GM23248 (cell line): ENCODE measurements around the gene BMPR1B. TPM values are rescaled to one million over a fixed set of nuclear protein-coding genes. Genes with fewer than 3 reads are reported as not detected.

Source experiments
- DNase-seq: peaks from one replicate; pipeline ENCODE4 v3.0.0-alpha.2; 2015
- H2AFZ ChIP-seq: fragments of 200-600 bp; sonication (generic); 2 replicates; pipeline ENCODE4 v1.6.1; 2016; ENCODE audit warnings: antibody characterized with exemption
- H3F3A ChIP-seq: fragments of 200-600 bp; sonication (generic); 2 replicates; pipeline ENCODE4 v1.6.1; 2016; ENCODE audit warnings: mild to moderate bottlenecking, antibody characterized with exemption, mixed run types; ENCODE audit not compliant: insufficient read depth
- H3K27ac ChIP-seq: fragments of 200-600 bp; sonication (generic); 2 replicates; pipeline ENCODE4 v1.5.1; 2016; ENCODE audit warnings: mild to moderate bottlenecking
- H3K27me3 ChIP-seq: fragments of 200-600 bp; sonication (generic); replicated peaks from 2 replicates; pipeline ENCODE4 v1.6.1; 2016; ENCODE audit warnings: mild to moderate bottlenecking; ENCODE audit not compliant: insufficient read depth
- H3K36me3 ChIP-seq: fragments of 200-600 bp; sonication (generic); 2 replicates; pipeline ENCODE4 v1.6.1; 2016; ENCODE audit warnings: low read depth, mild to moderate bottlenecking
- H3K4me1 ChIP-seq: fragments of 200-600 bp; sonication (generic); 2 replicates; pipeline ENCODE4 v1.6.1; 2016; ENCODE audit warnings: mild to moderate bottlenecking; ENCODE audit not compliant: insufficient read depth
- H3K4me2 ChIP-seq: fragments of 200-600 bp; sonication (generic); one replicate; pipeline ENCODE4 v1.6.1; 2016; ENCODE audit warnings: mild to moderate bottlenecking; ENCODE audit not compliant: unreplicated experiment
- H3K4me3 ChIP-seq: fragments of 200-600 bp; sonication (generic); 2 replicates; pipeline ENCODE4 v1.5.1; 2016; ENCODE audit warnings: mild to moderate bottlenecking
- H3K79me2 ChIP-seq: fragments of 200-600 bp; sonication (generic); 2 replicates; pipeline ENCODE4 v1.6.1; 2016; ENCODE audit warnings: mild to moderate bottlenecking; ENCODE audit not compliant: insufficient read depth
- H3K9ac ChIP-seq: fragments of 200-600 bp; sonication (generic); 2 replicates; pipeline ENCODE4 v1.6.1; 2016; ENCODE audit warnings: mild to moderate bottlenecking
- H3K9me2 ChIP-seq: fragments of 200-600 bp; sonication (generic); 2 replicates; pipeline ENCODE4 v1.6.1; 2016; ENCODE audit warnings: mixed run types, mild to moderate bottlenecking, moderate library complexity; ENCODE audit not compliant: insufficient read depth
- H3K9me3 ChIP-seq: fragments of 200-600 bp; sonication (generic); one replicate; pipeline ENCODE4 v1.6.1; 2017; ENCODE audit warnings: low read depth
- H4K20me1 ChIP-seq: fragments of 200-600 bp; sonication (generic); 2 replicates; pipeline ENCODE4 v1.6.0; 2016; ENCODE audit not compliant: insufficient read depth
- EZH2 ChIP-seq: fragments of 200-600 bp; sonication (generic); IDR thresholded peaks from 2 replicates; pipeline ENCODE4 v1.6.1; 2018; ENCODE audit warnings: antibody characterized with exemption, mild to moderate bottlenecking; ENCODE audit not compliant: insufficient read depth, poor library complexity, severe bottlenecking
- EZH2phosphoT487 ChIP-seq: fragments of 200-600 bp; sonication (generic); IDR thresholded peaks from 2 replicates; pipeline ENCODE4 v1.6.1; 2018; ENCODE audit warnings: antibody characterized with exemption, moderate library complexity, mild to moderate bottlenecking, low read depth; ENCODE audit not compliant: insufficient read depth
- WGBS, 2 experiments: methylation state at CpG; one replicate each; pipeline ENCODE4 v1.1.6; 2015 to 2017; ENCODE audit warnings: low lambda C conversion rate in 2 of 2, low coverage in 1 of 2; ENCODE audit errors: missing lambda C conversion rate in 2 of 2; 5-methylcytosine and 5-hydroxymethylcytosine counted together
- in situ Hi-C: fragments of 300-500 bp; cut with MboI; formaldehyde crosslinking; loops from 2 replicates; pipeline ENCODE4 v1.15.0; 2020
- polyA plus RNA-seq: library from polyadenylated mRNA; unstranded; fragments of >200 nt; fragmentation: Nextera tagmentation; extraction: Ambion mirVana; gene quantifications from 2 replicates; pipeline ENCODE4 v1.2.1, GENCODE V29; 2016
- total RNA-seq: library from RNA; depleted of rRNA; stranded (reverse); fragments of >200 nt; shearing (Covaris generic); gene quantifications from 2 replicates; pipeline ENCODE4 v1.2.3, GENCODE V29; 2014

The BMPR1B gene
- total and polyA plus RNA-seq, 2 experiments from 2014 or later: 0.60 to 0.76 TPM

DNA sequence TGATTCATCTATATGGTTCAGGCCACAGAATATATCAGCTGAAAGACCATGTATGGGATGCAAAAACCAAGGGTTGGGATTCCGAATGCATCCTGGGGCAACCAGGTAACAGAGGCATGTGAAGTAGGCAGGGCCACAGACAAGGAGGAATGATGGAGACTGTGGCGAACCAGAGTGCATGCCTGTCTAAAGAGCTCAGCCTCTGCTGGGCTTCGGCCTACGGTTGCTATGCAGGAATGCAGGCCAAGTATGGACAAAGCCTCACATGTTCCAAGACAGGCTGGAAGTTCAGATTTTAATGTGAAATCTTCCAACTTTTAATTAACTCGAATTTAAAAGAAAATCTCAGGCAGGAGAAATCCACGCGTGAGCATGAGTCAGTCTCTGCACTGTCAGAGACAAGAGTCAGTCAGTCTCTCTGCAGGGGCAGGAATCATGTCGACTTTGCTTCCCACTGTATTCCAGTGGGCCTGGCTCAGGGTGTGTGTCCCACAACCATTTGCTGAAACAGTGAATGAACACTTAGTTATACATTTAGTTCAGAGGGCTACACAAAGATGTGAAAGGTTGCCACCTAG, 446.6 kb downstream of the BMPR1B start:
- no peak overlapping the region for H3K27ac ChIP-seq
- peaks cover 24% of the 10 kb centered on the region for H3K27me3 ChIP-seq
- 48 to 61% methylated on average over 8 of the region's 8 CpGs for WGBS, 2 experiments
- H3K9me2 ChIP-seq: no peaks in the 10 kb centered on the region
- H3F3A ChIP-seq: no peaks in the 10 kb centered on the region
- DNase-seq: peak; percentile 5
- in situ Hi-C loops: no loop called here
- H3K79me2 ChIP-seq: no peaks in the 10 kb centered on the region
- H4K20me1 ChIP-seq: no peaks in the 10 kb centered on the region
- no peak overlapping the region for H3K4me3 ChIP-seq
- no peaks in the 10 kb centered on the region for H3K9me3 ChIP-seq
- no peaks in the 10 kb centered on the region for H3K36me3 ChIP-seq
- no peaks in the 10 kb centered on the region for H3K4me1 ChIP-seq
- H3K9ac ChIP-seq: no peak overlapping the region
- no peak overlapping the region for H3K4me2 ChIP-seq
- TF ChIP-seq EZH2 (no peak), EZH2phosphoT487 (no peak)
- no peak overlapping the region for H2AFZ ChIP-seq

DNA sequence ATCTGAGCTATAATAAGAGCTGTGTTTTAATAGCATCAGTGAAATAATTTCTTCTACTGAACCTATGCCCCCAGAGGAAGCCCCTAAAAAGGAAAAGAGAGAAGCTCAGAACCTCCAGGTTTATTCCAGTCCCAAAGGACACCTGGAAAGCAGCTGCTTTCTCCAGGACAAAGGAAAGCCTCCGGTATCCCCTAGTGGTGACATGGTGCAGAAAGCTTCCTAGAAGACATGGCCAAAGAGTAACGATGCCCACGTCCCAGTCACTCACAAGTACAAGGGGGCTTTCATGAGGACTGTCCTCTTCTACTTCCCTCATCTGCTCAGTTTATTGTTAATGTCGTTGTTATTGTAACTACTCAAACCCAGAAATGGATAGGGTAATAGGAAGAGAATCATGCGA, 447.1 kb downstream of the BMPR1B start:
- Histone ChIP-seq H3K79me2 (no peaks in the 10 kb centered on the region), H3K9me3 (no peaks in the 10 kb centered on the region), H3K4me2 (no peak overlapping the region), H3K4me1 (no peaks in the 10 kb centered on the region), H2AFZ (no peak overlapping the region), H3F3A (no peaks in the 10 kb centered on the region), H3K36me3 (no peaks in the 10 kb centered on the region), H4K20me1 (no peaks in the 10 kb centered on the region), H3K9me2 (no peaks in the 10 kb centered on the region), H3K9ac (no peak overlapping the region), H3K27me3 (peaks cover 26% of the 10 kb centered on the region), H3K4me3 (no peak overlapping the region), H3K27ac (no peak overlapping the region)
- peak; percentile 9 for DNase-seq
- in situ Hi-C loops: no loop called here
- TF ChIP-seq EZH2phosphoT487: no peak
- TF ChIP-seq EZH2: no peak
- WGBS, 2 experiments: 6 to 7% methylated on average over 5 of the region's 5 CpGs
